Testis (tissue), 3 donors: Measurements from ENCODE around the gene BCCIP. TPM values are rescaled to one million over a fixed set of nuclear protein-coding genes. Genes with fewer than 3 reads are reported as not detected.

ENCODE experiments used
- DNase-seq: peaks from one replicate; pipeline ENCODE4 v3.0.0-alpha.2; 2019
- H3K27ac ChIP-seq, 2 donors: fragments of 200-600 bp; sonication (generic); one replicate each; pipeline ENCODE4 v1.5.1; 2019
- H3K27me3 ChIP-seq: fragments of 200-600 bp; sonication (generic); one replicate; pipeline ENCODE4 v1.5.1; 2019
- H3K36me3 ChIP-seq: fragments of 200-600 bp; sonication (generic); one replicate; pipeline ENCODE4 v1.5.1; 2017; ENCODE audit warnings: low read depth; ENCODE audit errors: missing control alignments
- H3K4me1 ChIP-seq: fragments of 200-600 bp; sonication (generic); one replicate; pipeline ENCODE4 v1.5.1; 2019
- H3K4me3 ChIP-seq, 2 donors: fragments of 200-600 bp; sonication (generic); one replicate each; pipeline ENCODE4 v1.5.1; 2017 to 2019
- H3K9me3 ChIP-seq: fragments of 200-600 bp; sonication (generic); one replicate; pipeline ENCODE4 v1.5.1; 2017
- POLR2A ChIP-seq: fragments of 450-650 bp; IDR thresholded peaks from one replicate; pipeline ENCODE4 v1.6.1; 2017; ENCODE audit warnings: antibody characterized with exemption, mild to moderate bottlenecking, moderate library complexity
- WGBS, 2 donors: methylation state at CpG; one replicate each; pipeline ENCODE4 v1.1.5; 2018; 5-methylcytosine and 5-hydroxymethylcytosine counted together
- intact Hi-C: fragments of 100-400 bp; cut with DNase I; formaldehyde crosslinking; loops from one replicate; pipeline ENCODE4 v1.15.1; 2023; ENCODE audit warnings: low total_unique reads
- polyA plus RNA-seq: library from polyadenylated mRNA; stranded (reverse); fragments of 350-450 nt; fragmentation: Illumina TruSeq; extraction: RNeasy Lipid Tissue Mini Kit (QIAGEN cat#74804); gene quantifications from one replicate; pipeline ENCODE4 v1.2.3, GENCODE V29; 2014; ENCODE audit warnings: low read depth, low replicate concordance; ENCODE audit not compliant: insufficient read depth
- total RNA-seq, 2 donors: library from RNA; depleted of rRNA; stranded (reverse); fragments of >200 nt; gene quantifications; one replicate each; pipeline ENCODE4 v1.2.3, GENCODE V29; 2016
- TF ChIP-seq, protein P1 (sequence below), 3 experiments: fragments of 450-650 bp in 2 of 3; fragments of 200-600 bp in 1 of 3; sonication (generic) in 1 of 3; IDR thresholded peaks; one replicate each; pipeline ENCODE4 v1.5.1; 2016 to 2019; ENCODE audit warnings: antibody characterized with exemption in 3 of 3, mild to moderate bottlenecking in 2 of 3, moderate library complexity in 1 of 3

Gene BCCIP
- total and polyA plus RNA-seq, 3 donors from 2014 or later = 59.8 to 81.9 (median 63.9) TPM

DNA sequence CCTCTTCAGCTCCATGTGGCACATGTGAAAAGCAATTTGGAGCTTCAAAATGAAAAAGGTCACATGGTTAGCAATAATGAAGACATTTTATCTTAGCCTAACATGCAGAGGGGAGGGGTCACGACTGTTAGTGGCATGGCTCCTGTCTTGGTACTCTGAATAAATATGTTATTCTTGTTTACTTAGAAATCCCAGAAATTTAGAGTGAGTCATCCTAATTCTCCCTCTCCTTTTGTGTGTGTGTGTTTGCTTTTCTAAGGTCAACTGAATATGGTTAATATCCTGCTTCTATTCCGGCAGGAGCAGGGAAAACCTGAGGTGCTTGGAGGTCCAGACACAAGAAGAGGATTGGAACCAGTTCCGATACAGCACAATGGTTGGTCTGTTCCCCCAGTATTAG, 17.6 kb downstream of the BCCIP start:
- Histone ChIP-seq H3K4me1 (peaks cover 25% of the 10 kb centered on the region), H3K9me3 (no peaks in the 10 kb centered on the region), H3K27ac (no peak overlapping the region), H3K4me3 (no peak overlapping the region), H3K36me3 (no peaks in the 10 kb centered on the region), H3K27me3 (no peaks in the 10 kb centered on the region)
- intact Hi-C loops = no loop called here
- no peak for DNase-seq
- no peak for TF ChIP-seq POLR2A
- TF ChIP-seq, protein P1, sequence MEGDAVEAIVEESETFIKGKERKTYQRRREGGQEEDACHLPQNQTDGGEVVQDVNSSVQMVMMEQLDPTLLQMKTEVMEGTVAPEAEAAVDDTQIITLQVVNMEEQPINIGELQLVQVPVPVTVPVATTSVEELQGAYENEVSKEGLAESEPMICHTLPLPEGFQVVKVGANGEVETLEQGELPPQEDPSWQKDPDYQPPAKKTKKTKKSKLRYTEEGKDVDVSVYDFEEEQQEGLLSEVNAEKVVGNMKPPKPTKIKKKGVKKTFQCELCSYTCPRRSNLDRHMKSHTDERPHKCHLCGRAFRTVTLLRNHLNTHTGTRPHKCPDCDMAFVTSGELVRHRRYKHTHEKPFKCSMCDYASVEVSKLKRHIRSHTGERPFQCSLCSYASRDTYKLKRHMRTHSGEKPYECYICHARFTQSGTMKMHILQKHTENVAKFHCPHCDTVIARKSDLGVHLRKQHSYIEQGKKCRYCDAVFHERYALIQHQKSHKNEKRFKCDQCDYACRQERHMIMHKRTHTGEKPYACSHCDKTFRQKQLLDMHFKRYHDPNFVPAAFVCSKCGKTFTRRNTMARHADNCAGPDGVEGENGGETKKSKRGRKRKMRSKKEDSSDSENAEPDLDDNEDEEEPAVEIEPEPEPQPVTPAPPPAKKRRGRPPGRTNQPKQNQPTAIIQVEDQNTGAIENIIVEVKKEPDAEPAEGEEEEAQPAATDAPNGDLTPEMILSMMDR (IDR thresholded peaks at IDR 0.05) = no peak
- WGBS, 2 donors = 87 to 88% methylated on average over 3 of the region's 3 CpGs

DNA sequence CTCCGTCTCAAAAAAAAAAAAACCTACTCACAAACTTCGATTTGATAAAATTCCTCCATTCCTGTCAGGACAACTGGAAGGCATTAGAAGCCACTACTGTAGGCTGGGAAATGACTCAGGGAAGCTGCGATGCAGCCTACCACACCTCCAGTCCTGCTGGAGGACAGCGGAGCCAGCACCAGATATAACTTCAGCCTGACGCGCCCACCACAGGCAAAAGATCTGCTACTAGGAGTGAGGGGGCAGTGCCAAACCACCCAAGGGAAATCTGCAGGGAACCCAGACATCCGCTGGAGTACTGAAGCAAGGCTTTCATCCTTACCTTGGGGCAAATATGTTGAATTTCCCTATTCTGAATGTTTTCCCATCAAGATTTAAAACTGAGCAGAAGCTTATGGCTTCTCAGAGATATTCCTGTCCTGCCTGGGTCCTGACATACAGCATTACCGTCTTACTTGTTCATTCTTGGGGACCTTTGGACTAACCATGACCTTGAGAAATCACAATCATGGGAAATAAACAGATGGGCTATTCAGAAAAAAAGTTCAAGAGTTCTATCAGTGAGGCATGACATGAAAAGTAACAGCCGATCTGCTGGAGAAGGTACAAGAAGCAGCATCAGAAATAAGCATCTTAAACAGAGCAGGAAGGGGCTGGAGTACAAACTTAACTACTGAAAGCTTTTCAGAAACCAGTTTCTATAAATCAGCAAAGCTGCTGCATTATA, 20.4 kb downstream of the BCCIP start:
- H3K9me3 ChIP-seq = no peaks in the 10 kb centered on the region
- TF ChIP-seq, protein P1 (IDR thresholded peaks at IDR 0.05) = no peak
- no peak for TF ChIP-seq POLR2A
- H3K36me3 ChIP-seq = no peaks in the 10 kb centered on the region
- H3K27me3 ChIP-seq = no peaks in the 10 kb centered on the region
- no peak overlapping the region for H3K4me3 ChIP-seq
- peak; percentile 31 for DNase-seq
- 56 to 63% methylated on average over 9 of the region's 9 CpGs for WGBS, 2 donors
- peaks cover 28% of the 10 kb centered on the region for H3K4me1 ChIP-seq
- intact Hi-C loops = no loop called here
- peak overlapping the region; percentile 6 to 34 for H3K27ac ChIP-seq

DNA sequence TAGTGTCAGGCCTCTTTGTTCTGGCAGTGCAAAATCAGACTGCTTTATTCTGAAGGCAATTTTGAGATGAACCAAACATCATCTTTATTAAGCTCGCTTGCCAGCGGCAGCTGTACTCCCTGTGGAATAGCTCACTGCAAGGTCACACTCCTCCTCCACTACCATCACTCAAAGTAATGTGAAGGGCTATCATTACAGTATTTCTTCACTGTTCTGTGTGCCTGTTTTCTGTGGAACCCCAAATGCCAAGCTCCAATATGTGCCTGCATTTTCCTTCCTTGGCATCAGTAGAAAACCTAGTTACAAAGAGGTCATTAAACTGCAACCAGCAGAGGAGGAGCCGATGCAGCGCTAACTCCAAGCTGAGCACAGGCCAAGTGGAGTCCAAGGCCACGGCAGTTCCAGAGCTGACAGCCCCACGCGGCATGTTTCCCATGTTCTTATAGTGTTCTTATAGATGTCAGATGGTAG, 21.4 kb downstream of the BCCIP start:
- TF ChIP-seq POLR2A = no peak
- TF ChIP-seq, protein P1 (IDR thresholded peaks at IDR 0.05) = no peak
- WGBS, 2 donors = 26 to 30% methylated on average over 7 of the region's 7 CpGs
- peaks cover 36% of the 10 kb centered on the region for H3K4me1 ChIP-seq
- intact Hi-C loops = no loop called here
- H3K4me3 ChIP-seq = no peak overlapping the region
- peak; percentile 73 for DNase-seq
- H3K27ac ChIP-seq = peak overlapping the region in 1 of 2 donors; percentile 64
- no peaks in the 10 kb centered on the region for H3K9me3 ChIP-seq
- no peaks in the 10 kb centered on the region for H3K27me3 ChIP-seq
- H3K36me3 ChIP-seq = no peaks in the 10 kb centered on the region

DNA sequence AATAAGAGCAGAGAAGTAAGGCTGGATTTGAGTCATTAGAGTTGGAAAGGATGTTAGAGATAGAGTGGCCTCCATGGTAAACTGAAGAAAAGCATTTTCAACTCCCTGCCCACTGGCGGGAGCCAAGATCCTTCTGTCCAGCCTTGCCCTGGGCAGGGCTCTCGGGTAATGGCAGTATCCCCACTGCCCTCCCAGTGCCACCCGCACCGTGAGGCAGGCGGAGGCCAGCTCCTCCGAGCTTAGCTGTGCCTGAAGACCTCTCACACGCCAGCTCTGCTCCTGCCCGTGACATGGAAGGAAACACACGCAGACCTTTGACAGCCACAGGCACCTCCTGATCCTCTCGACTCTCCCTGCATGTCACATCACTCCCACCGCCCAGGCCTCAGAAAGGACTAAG, 22.3 kb downstream of the BCCIP start:
- Histone ChIP-seq H3K4me3 (no peak overlapping the region), H3K27me3 (no peaks in the 10 kb centered on the region), H3K9me3 (no peaks in the 10 kb centered on the region), H3K27ac (peak overlapping the region in 1 of 2 donors; percentile 64), H3K4me1 (peaks cover 36% of the 10 kb centered on the region), H3K36me3 (no peaks in the 10 kb centered on the region)
- TF ChIP-seq, protein P1 (IDR thresholded peaks at IDR 0.05) = no peak
- TF ChIP-seq POLR2A = no peak
- 93% methylated on average over 11 of the region's 11 CpGs for whole genome bisulfite sequencing, 2 donors
- DNase-seq = no peak
- intact Hi-C loops = no loop called here

DNA sequence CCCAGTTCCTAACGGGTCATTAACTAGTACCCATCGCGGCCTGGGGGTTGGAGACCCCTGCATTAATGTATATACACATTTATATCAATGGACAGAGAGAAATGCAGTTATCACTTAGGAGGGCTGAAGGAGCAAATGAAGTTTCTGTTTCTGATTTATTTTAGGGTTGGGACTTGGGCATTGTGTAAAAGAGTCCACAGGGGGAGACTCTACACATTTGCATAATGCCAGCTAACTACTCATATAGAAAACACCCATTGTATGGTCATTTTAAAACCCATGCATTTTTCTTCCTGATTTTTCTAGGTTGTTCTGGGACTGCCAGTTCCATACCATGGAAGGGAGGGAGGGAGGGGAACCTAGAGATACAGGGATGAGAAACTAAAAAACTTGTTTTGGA, 23.5 kb downstream of the BCCIP start:
- TF ChIP-seq, protein P1 (IDR thresholded peaks at IDR 0.05) = no peak
- TF ChIP-seq POLR2A = no peak
- H3K27ac ChIP-seq = no peak overlapping the region
- DNase-seq = no peak
- intact Hi-C loops = no loop called here
- WGBS, 2 donors = 83 to 90% methylated on average over 3 of the region's 3 CpGs
- no peaks in the 10 kb centered on the region for H3K9me3 ChIP-seq
- no peaks in the 10 kb centered on the region for H3K27me3 ChIP-seq
- H3K36me3 ChIP-seq = no peaks in the 10 kb centered on the region
- no peak overlapping the region for H3K4me3 ChIP-seq
- H3K4me1 ChIP-seq = peaks cover 36% of the 10 kb centered on the region
